ENCODE data around the gene PRKAG2.

The PRKAG2 gene

DNA sequence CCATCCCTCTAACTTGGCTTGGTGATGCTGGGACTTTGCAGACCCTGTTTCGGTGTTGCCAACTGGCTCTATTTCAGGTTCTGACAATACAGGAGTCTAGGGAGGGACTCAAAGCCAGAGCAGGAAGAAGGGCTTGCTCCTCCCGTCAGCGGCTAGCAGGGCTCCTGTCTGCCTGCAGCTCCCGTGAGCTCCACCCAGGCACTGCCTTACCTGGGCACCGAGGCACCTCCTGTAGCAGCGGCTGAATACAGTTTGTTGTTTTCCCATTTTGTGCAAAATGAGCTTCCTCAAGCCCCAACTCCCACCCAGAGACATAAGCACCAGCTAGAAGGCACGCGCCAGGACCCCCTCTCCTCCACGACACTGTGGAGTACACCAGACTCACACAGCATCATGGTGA, 287.9 kb downstream of the PRKAG2 start:
- Histone ChIP-seq H3K9me2 (replicated peaks; ENCODE audit: control insufficient read depth, low read length) (no peaks in the 10 kb centered on the region), H3F3A (ENCODE audit: control insufficient read depth, insufficient read depth) (no peaks in the 10 kb centered on the region), H3K27me3 (ENCODE audit: control insufficient read depth, low read length) (no peaks in the 10 kb centered on the region), H3K4me3 (ENCODE audit: low read length) (no peak overlapping the region), H3K4me2 (ENCODE audit: low read length) (no peak overlapping the region), H3K4me1 (ENCODE audit: control insufficient read depth, low read length) (no peaks in the 10 kb centered on the region), H3K9me3 (ENCODE audit: control insufficient read depth, insufficient read depth, low read length) (no peaks in the 10 kb centered on the region), H3K27ac (ENCODE audit: low read depth, low read length) (no peak overlapping the region), H4K20me1 (ENCODE audit: control insufficient read depth, insufficient read depth, low read depth, low read length) (no peaks in the 10 kb centered on the region), H3K36me3 (ENCODE audit: control insufficient read depth, low read length) (no peaks in the 10 kb centered on the region), H3K79me2 (ENCODE audit: control insufficient read depth, low read length) (no peaks in the 10 kb centered on the region)
- no peak for TF ChIP-seq EZH2phosphoT487 (IDR thresholded peaks at IDR 0.05; ENCODE audit: borderline replicate concordance, low read length)

DNA sequence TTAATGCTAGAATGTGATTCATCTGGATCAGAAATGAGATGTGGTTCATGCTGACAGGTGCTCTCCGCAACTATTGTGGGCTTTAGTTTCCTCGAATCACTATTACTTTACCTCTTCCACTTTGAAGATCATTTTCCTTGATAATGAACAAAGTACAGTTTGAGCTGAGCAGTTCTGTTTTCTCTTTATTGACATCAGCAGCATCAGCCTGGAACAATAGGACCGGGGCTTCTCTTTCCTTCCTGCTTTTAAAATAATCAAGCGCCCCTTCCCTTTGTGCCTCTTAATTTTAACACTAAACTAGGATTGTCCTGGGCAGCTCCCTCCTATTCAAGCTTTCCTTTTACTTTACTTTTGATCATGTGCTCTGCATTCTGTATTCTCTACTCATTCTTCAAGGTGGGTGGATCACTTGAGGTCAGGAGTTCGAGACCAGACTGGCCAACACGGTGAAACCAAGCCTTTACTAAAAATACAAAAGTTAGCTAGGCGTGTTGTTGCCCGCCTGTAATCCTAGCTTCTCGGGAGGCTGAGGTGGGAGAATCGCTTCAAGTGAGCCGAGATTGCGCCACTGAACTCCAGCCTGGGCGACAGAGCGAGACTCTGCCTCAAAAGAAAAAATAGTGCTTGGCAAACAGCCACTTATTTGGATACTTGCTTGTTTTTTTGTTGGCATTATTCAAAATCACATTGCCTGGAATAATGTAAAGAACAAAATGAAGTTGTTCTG, 290.2 kb downstream of the PRKAG2 start:
- no peaks in the 10 kb centered on the region for H3F3A ChIP-seq (ENCODE audit: control insufficient read depth, insufficient read depth)
- no peaks in the 10 kb centered on the region for H3K27me3 ChIP-seq (ENCODE audit: control insufficient read depth, low read length)
- H3K27ac ChIP-seq (ENCODE audit: low read depth, low read length): no peak overlapping the region
- H3K9me2 ChIP-seq (replicated peaks; ENCODE audit: control insufficient read depth, low read length): no peaks in the 10 kb centered on the region
- no peaks in the 10 kb centered on the region for H3K4me1 ChIP-seq (ENCODE audit: control insufficient read depth, low read length)
- H3K79me2 ChIP-seq (ENCODE audit: control insufficient read depth, low read length): no peaks in the 10 kb centered on the region
- no peak overlapping the region for H3K4me2 ChIP-seq (ENCODE audit: low read length)
- no peak overlapping the region for H3K4me3 ChIP-seq (ENCODE audit: low read length)
- H3K9me3 ChIP-seq (ENCODE audit: control insufficient read depth, insufficient read depth, low read length): no peaks in the 10 kb centered on the region
- no peaks in the 10 kb centered on the region for H3K36me3 ChIP-seq (ENCODE audit: control insufficient read depth, low read length)
- H4K20me1 ChIP-seq (ENCODE audit: control insufficient read depth, insufficient read depth, low read depth, low read length): no peaks in the 10 kb centered on the region
- TF ChIP-seq, protein P1, sequence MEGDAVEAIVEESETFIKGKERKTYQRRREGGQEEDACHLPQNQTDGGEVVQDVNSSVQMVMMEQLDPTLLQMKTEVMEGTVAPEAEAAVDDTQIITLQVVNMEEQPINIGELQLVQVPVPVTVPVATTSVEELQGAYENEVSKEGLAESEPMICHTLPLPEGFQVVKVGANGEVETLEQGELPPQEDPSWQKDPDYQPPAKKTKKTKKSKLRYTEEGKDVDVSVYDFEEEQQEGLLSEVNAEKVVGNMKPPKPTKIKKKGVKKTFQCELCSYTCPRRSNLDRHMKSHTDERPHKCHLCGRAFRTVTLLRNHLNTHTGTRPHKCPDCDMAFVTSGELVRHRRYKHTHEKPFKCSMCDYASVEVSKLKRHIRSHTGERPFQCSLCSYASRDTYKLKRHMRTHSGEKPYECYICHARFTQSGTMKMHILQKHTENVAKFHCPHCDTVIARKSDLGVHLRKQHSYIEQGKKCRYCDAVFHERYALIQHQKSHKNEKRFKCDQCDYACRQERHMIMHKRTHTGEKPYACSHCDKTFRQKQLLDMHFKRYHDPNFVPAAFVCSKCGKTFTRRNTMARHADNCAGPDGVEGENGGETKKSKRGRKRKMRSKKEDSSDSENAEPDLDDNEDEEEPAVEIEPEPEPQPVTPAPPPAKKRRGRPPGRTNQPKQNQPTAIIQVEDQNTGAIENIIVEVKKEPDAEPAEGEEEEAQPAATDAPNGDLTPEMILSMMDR (IDR thresholded peaks at IDR 0.05; ENCODE audit: low read depth, low read length, poor library complexity, severe bottlenecking): no peak
- TF ChIP-seq EZH2phosphoT487 (IDR thresholded peaks at IDR 0.05; ENCODE audit: borderline replicate concordance, low read length): no peak

DNA sequence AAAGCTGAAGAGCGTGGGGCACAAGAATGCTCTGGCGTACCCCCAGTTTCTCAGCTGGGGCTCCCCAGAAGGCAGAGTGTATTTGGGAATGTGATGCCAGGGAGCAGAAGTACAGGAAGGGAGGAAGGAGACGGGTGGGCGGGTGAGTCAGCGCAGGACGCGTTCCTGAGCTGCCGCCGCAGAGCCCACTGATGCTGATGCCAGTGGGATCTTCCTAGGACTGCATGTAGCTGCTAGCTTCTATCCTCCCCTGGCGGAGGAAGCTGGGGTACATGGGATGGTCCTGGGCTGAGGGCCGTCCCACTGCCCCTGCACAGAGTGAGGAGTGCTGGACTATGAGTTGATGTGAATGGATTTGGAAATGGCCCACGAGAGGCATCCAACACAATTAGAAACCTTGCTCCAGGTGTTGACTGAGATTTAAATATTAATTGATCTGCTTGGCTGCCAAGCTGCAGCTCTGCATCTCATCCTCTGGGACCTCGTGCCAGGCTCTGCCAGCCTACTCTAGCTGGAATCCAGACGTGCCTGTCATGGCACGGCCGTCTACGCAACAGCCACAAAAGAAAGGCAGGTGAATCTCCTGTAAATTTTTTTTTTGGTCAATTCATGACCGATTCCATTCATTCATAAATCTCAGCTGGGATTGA, 291.0 kb downstream of the PRKAG2 start:
- Histone ChIP-seq H3K27ac (ENCODE audit: low read depth, low read length) (no peak overlapping the region), H3K36me3 (ENCODE audit: control insufficient read depth, low read length) (no peaks in the 10 kb centered on the region), H3K9me2 (replicated peaks; ENCODE audit: control insufficient read depth, low read length) (no peaks in the 10 kb centered on the region), H3K79me2 (ENCODE audit: control insufficient read depth, low read length) (no peaks in the 10 kb centered on the region), H3K4me1 (ENCODE audit: control insufficient read depth, low read length) (no peaks in the 10 kb centered on the region), H3F3A (ENCODE audit: control insufficient read depth, insufficient read depth) (no peaks in the 10 kb centered on the region), H3K9me3 (ENCODE audit: control insufficient read depth, insufficient read depth, low read length) (no peaks in the 10 kb centered on the region), H4K20me1 (ENCODE audit: control insufficient read depth, insufficient read depth, low read depth, low read length) (0 out of 2 replicates have a peak, but pooled peaks cover 3% of the 10 kb centered on the region), H3K27me3 (ENCODE audit: control insufficient read depth, low read length) (no peaks in the 10 kb centered on the region), H3K4me2 (ENCODE audit: low read length) (no peak overlapping the region), H3K4me3 (ENCODE audit: low read length) (no peak overlapping the region)
- no peak for TF ChIP-seq EZH2phosphoT487 (IDR thresholded peaks at IDR 0.05; ENCODE audit: borderline replicate concordance, low read length)
- TF ChIP-seq, protein P1 (IDR thresholded peaks at IDR 0.05; ENCODE audit: low read depth, low read length, poor library complexity, severe bottlenecking): no peak

DNA sequence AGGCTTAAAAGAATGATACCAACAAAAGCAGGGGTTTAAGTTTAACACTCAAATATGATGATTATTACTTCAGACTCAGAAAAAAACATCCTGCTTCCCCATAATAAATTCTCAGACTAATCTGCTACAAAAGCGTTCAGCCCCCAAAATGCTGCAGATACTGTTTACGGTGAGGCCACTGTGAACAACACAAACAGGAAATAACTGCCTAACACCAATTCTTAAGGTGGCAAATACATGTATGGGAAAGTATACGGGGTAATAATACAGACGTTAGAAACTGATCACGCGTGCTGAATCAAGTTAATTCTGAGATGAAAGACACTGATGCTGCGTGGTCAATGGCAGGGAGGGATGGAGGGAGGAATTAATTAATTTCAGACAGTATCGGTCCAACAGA, 295.2 kb downstream of the PRKAG2 start:
- TF ChIP-seq, protein P1 (IDR thresholded peaks at IDR 0.05; ENCODE audit: low read depth, low read length, poor library complexity, severe bottlenecking): no peak
- TF ChIP-seq EZH2phosphoT487 (IDR thresholded peaks at IDR 0.05; ENCODE audit: borderline replicate concordance, low read length): no peak
- no peak overlapping the region for H3K4me3 ChIP-seq (ENCODE audit: low read length)
- H3K9me3 ChIP-seq (ENCODE audit: control insufficient read depth, insufficient read depth, low read length): peaks cover 7% of the 10 kb centered on the region; the same call in 1 of the 2 replicates
- H3K4me1 ChIP-seq (ENCODE audit: control insufficient read depth, low read length): no peaks in the 10 kb centered on the region
- 0 out of 2 replicates have a peak, but pooled peaks cover 3% of the 10 kb centered on the region for H4K20me1 ChIP-seq (ENCODE audit: control insufficient read depth, insufficient read depth, low read depth, low read length)
- H3K27me3 ChIP-seq (ENCODE audit: control insufficient read depth, low read length): no peaks in the 10 kb centered on the region
- no peaks in the 10 kb centered on the region for H3F3A ChIP-seq (ENCODE audit: control insufficient read depth, insufficient read depth)
- H3K27ac ChIP-seq (ENCODE audit: low read depth, low read length): no peak overlapping the region
- H3K9me2 ChIP-seq (replicated peaks; ENCODE audit: control insufficient read depth, low read length): no peaks in the 10 kb centered on the region
- H3K36me3 ChIP-seq (ENCODE audit: control insufficient read depth, low read length): no peaks in the 10 kb centered on the region
- no peak overlapping the region for H3K4me2 ChIP-seq (ENCODE audit: low read length)
- no peaks in the 10 kb centered on the region for H3K79me2 ChIP-seq (ENCODE audit: control insufficient read depth, low read length)

Data from DOHH2 (cell line).